Esophagus muscularis mucosa (tissue), 3 donors: ENCODE data around the gene PIK3R6.

Experiments used
- EP300 ChIP-seq: sonication (generic); formaldehyde crosslinking; IDR thresholded peaks from one replicate; pipeline ENCODE4 v1.6.1; 2017; ENCODE audit warnings: antibody characterized with exemption
- POLR2AphosphoS5 ChIP-seq, 2 donors: sonication (generic); formaldehyde crosslinking; IDR thresholded peaks; one replicate each; pipeline ENCODE4 v1.6.1; 2017; ENCODE audit warnings: antibody characterized with exemption in 2 of 2

- TF ChIP-seq EP300 (no peak), POLR2AphosphoS5 (IDR thresholded peaks at IDR 0.05) (no peak)
These were observed 90.6 kb downstream of the PIK3R6 start for GRCh38 chr17:8776881-8777280.
